Measurements from ENCODE around the gene ASB13. TPM values are rescaled to one million over a fixed set of nuclear protein-coding genes. Genes with fewer than 3 reads are reported as not detected.

Gene ASB13
- total RNA-seq (2014; rRNA removed; shearing (Covaris generic)) = 17.4 and 19.4 TPM in 2 replicates
- 12.0 and 13.1 TPM in 2 replicates for polyA plus RNA-seq (2015; cell fraction: cytosol; rRNA removed)
- polyA plus RNA-seq (2015; cell fraction: nucleus; rRNA removed) = 6.6 and 6.9 TPM in 2 replicates

- peak; percentile 47 for DNase-seq (ENCODE audit: low read depth)
Measured at GRCh38 chr10:5666008-5666840, at the start of gene ASB13. Gene ASB13 (minus strand): TSS chr10:5666595. CDS start chr10:5666551, 44 bp downstream.

GRCh38 chr10:5711642-5712041 is 45.2 kb upstream of the ASB13 start:
- no peak for DNase-seq (ENCODE audit: low read depth)

GRCh38 chr10:5710859-5711258 is 44.5 kb upstream of the ASB13 start:
- DNase-seq (ENCODE audit: low read depth) = no peak

GRCh38 chr10:5709865-5710264 is 43.5 kb upstream of the ASB13 start:
- no peak for DNase-seq (ENCODE audit: low read depth)

- no peak for DNase-seq (ENCODE audit: low read depth)
Measured at GRCh38 chr10:5708356-5708755, 42.0 kb upstream of the ASB13 start.

GRCh38 chr10:5698062-5698461 is 31.7 kb upstream of the ASB13 start:
- DNase-seq (ENCODE audit: low read depth) = no peak

- no peak for DNase-seq (ENCODE audit: low read depth)
Measured at GRCh38 chr10:5697342-5697741, 30.9 kb upstream of the ASB13 start.

- DNase-seq (ENCODE audit: low read depth) = no peak
Measured at GRCh38 chr10:5694573-5694972, 28.2 kb upstream of the ASB13 start.

- DNase-seq (ENCODE audit: low read depth) = no peak
Measured at GRCh38 chr10:5692461-5693358, 26.3 kb upstream of the ASB13 start.

- no peak for DNase-seq (ENCODE audit: low read depth)
Measured at GRCh38 chr10:5691786-5692185, 25.4 kb upstream of the ASB13 start.

- no peak for DNase-seq (ENCODE audit: low read depth)
Measured at GRCh38 chr10:5688587-5688986, 22.2 kb upstream of the ASB13 start.

GRCh38 chr10:5685764-5686240 is 19.4 kb upstream of the ASB13 start:
- no peak for DNase-seq (ENCODE audit: low read depth)

GRCh38 chr10:5684971-5685763 is 18.8 kb upstream of the ASB13 start:
- DNase-seq (ENCODE audit: low read depth) = peak; percentile 66

- peak; percentile 98 for DNase-seq (ENCODE audit: low read depth)
Measured at GRCh38 chr10:5684318-5684970, 18.0 kb upstream of the ASB13 start, which contains the start of gene TASOR2. Gene TASOR2 (plus strand): TSS chr10:5684838. CDS start chr10:5720643, 35,805 bp downstream.

- no peak for DNase-seq (ENCODE audit: low read depth)
Measured at GRCh38 chr10:5683065-5683464, 16.7 kb upstream of the ASB13 start.

- no peak for DNase-seq (ENCODE audit: low read depth)
Measured at GRCh38 chr10:5681930-5682329, 15.5 kb upstream of the ASB13 start.

- peak; percentile 57 for DNase-seq (ENCODE audit: low read depth)
Measured at GRCh38 chr10:5679606-5680005, 13.2 kb upstream of the ASB13 start.

GRCh38 chr10:5679037-5679435 is 12.6 kb upstream of the ASB13 start:
- DNase-seq (ENCODE audit: low read depth) = no peak

- DNase-seq (ENCODE audit: low read depth) = no peak
Measured at GRCh38 chr10:5678397-5679036, 12.1 kb upstream of the ASB13 start.
